Fibroblast of lung (primary cell): Measurements from ENCODE around the gene CHPF2. TPM values are rescaled to one million over a fixed set of nuclear protein-coding genes. Genes with fewer than 3 reads are reported as not detected.

ENCODE experiments used
- DNase-seq, 2 donors: peaks; one replicate each; pipeline versions ENCODE4 v3.0.0 to v3.0.0-alpha.2; 2010; ENCODE audit warnings: low read depth in 2 of 2
- H2AFZ ChIP-seq: 2 replicates; pipeline ENCODE4 v1.5.1; 2012; ENCODE audit warnings: low read length, control low read depth, inconsistent platforms
- H3K27ac ChIP-seq: 2 replicates; pipeline ENCODE4 v1.5.1; 2011; ENCODE audit warnings: low read length, control low read depth; ENCODE audit not compliant: insufficient read depth
- H3K27me3 ChIP-seq: 2 replicates; pipeline ENCODE4 v1.5.1; 2011; ENCODE audit warnings: mild to moderate bottlenecking, low read length; ENCODE audit not compliant: control insufficient read depth, insufficient read depth
- H3K36me3 ChIP-seq: 2 replicates; pipeline ENCODE4 v1.5.1; 2011; ENCODE audit warnings: low read length; ENCODE audit not compliant: control insufficient read depth, insufficient read depth
- H3K4me1 ChIP-seq: 2 replicates; pipeline ENCODE4 v1.5.1; 2011; ENCODE audit warnings: low read length; ENCODE audit not compliant: control insufficient read depth, insufficient read depth; ENCODE audit errors: extremely low read depth
- H3K4me2 ChIP-seq: 2 replicates; pipeline ENCODE4 v1.5.1; 2011; ENCODE audit warnings: low read length, control low read depth; ENCODE audit not compliant: insufficient read depth; ENCODE audit errors: extremely low read depth
- H3K4me3 ChIP-seq, 4 experiments: fragments of 200-600 bp in 1 of 4; sonication (generic) in 1 of 4; replicated peaks in 1 of 4; 2 replicates each; pipeline ENCODE4 v1.5.1; 2011 to 2016; ENCODE audit warnings: low read length in 4 of 4, low read depth in 3 of 4, mild to moderate bottlenecking in 3 of 4, control low read depth in 2 of 4, inconsistent platforms in 1 of 4, mixed read lengths in 1 of 4; ENCODE audit not compliant: insufficient read depth in 1 of 4; ENCODE audit errors: control extremely low read depth in 1 of 4
- H3K79me2 ChIP-seq: 2 replicates; pipeline ENCODE4 v1.5.1; 2012; ENCODE audit warnings: mild to moderate bottlenecking, low read length, inconsistent platforms; ENCODE audit not compliant: control insufficient read depth, insufficient read depth
- H3K9ac ChIP-seq: 2 replicates; pipeline ENCODE4 v1.5.1; 2011; ENCODE audit warnings: mild to moderate bottlenecking, low read length, control low read depth; ENCODE audit not compliant: insufficient read depth
- H3K9me3 ChIP-seq: 2 replicates; pipeline ENCODE4 v1.5.1; 2012; ENCODE audit warnings: low read depth, low read length; ENCODE audit not compliant: control insufficient read depth, insufficient read depth
- H4K20me1 ChIP-seq: 2 replicates; pipeline ENCODE4 v1.5.1; 2011; ENCODE audit warnings: low read length; ENCODE audit not compliant: control insufficient read depth, insufficient read depth; ENCODE audit errors: extremely low read depth
- CTCF ChIP-seq, 2 donors: IDR thresholded peaks in 1 of 2; conservative IDR thresholded peaks in 1 of 2; 1 replicate in 1 of 2; 2 replicates in 1 of 2; pipeline ENCODE4 v1.5.1; 2011 to 2012; ENCODE audit warnings: low read length in 2 of 2, control low read depth in 1 of 2, inconsistent platforms in 1 of 2, low read depth in 1 of 2, mild to moderate bottlenecking in 1 of 2
- EZH2 ChIP-seq: IDR thresholded peaks from 2 replicates; pipeline ENCODE4 v1.5.1; 2012; ENCODE audit warnings: low read length, control low read depth, mild to moderate bottlenecking; ENCODE audit errors: missing control alignments
- polyA plus RNA-seq, 2 donors: library from polyadenylated mRNA; depleted of rRNA in 1 of 2; stranded (reverse) in 1 of 2; unstranded in 1 of 2; fragments of >200 nt; gene quantifications; 2 replicates each; pipeline ENCODE4 v1.2.1, GENCODE V29; 2011 to 2012; ENCODE audit warnings: missing spikeins in 1 of 2
- total RNA-seq: library from RNA; depleted of rRNA; stranded (reverse); fragments of >200 nt; gene quantifications from 2 replicates; pipeline ENCODE4 v1.2.1, GENCODE V29; 2014

The CHPF2 gene
- total and polyA plus RNA-seq, 2 donors (not counting 1 experiment from before 2014, with no cell fraction given), result 42.5 to 46.7 TPM

- H3K79me2 ChIP-seq, result no peaks in the 10 kb centered on the region
- no peaks in the 10 kb centered on the region for H3K9me3 ChIP-seq
- no peaks in the 10 kb centered on the region for H3K4me1 ChIP-seq
- H3K27ac ChIP-seq, result no peak overlapping the region
- H3K4me2 ChIP-seq, result no peak overlapping the region
- H2AFZ ChIP-seq, result no peak overlapping the region
- no peak overlapping the region for H3K4me3 ChIP-seq
- peaks cover 33% of the 10 kb centered on the region for H3K27me3 ChIP-seq
- DNase-seq, result no peak
- TF ChIP-seq CTCF (conservative IDR thresholded peaks at IDR 0.05 in 1 of 2, IDR thresholded peaks at IDR 0.05 in 1 of 2; ENCODE audit: low read depth in 1 of 2, low read length in 2 of 2) (no peak), EZH2 (no peak)
- H3K36me3 ChIP-seq, result no peaks in the 10 kb centered on the region
- H4K20me1 ChIP-seq, result no peaks in the 10 kb centered on the region
- H3K9ac ChIP-seq, result no peak overlapping the region
These were observed 24.5 kb upstream of the CHPF2 start for GRCh38 chr7:151207804-151208203.

GRCh38 chr7:151208253-151208862 lies 23.9 kb upstream of the CHPF2 start:
- Histone ChIP-seq H3K27me3 (peaks cover 31% of the 10 kb centered on the region), H4K20me1 (no peaks in the 10 kb centered on the region), H3K79me2 (no peaks in the 10 kb centered on the region), H3K9me3 (no peaks in the 10 kb centered on the region), H3K4me1 (no peaks in the 10 kb centered on the region), H3K4me2 (no peak overlapping the region), H3K9ac (no peak overlapping the region), H3K4me3 (no peak overlapping the region), H2AFZ (no peak overlapping the region), H3K36me3 (no peaks in the 10 kb centered on the region), H3K27ac (no peak overlapping the region)
- DNase-seq, result no peak
- no peak for TF ChIP-seq CTCF (conservative IDR thresholded peaks at IDR 0.05 in 1 of 2, IDR thresholded peaks at IDR 0.05 in 1 of 2; ENCODE audit: low read depth in 1 of 2, low read length in 2 of 2)
- TF ChIP-seq EZH2, result no peak

- Histone ChIP-seq H3K4me1 (no peaks in the 10 kb centered on the region), H2AFZ (no peak overlapping the region), H3K9ac (no peak overlapping the region), H3K27me3 (peaks cover 28% of the 10 kb centered on the region), H3K79me2 (no peaks in the 10 kb centered on the region), H3K27ac (no peak overlapping the region), H3K4me2 (no peak overlapping the region), H3K9me3 (no peaks in the 10 kb centered on the region), H4K20me1 (no peaks in the 10 kb centered on the region), H3K4me3 (no peak overlapping the region), H3K36me3 (no peaks in the 10 kb centered on the region)
- TF ChIP-seq CTCF (conservative IDR thresholded peaks at IDR 0.05 in 1 of 2, IDR thresholded peaks at IDR 0.05 in 1 of 2; ENCODE audit: low read depth in 1 of 2, low read length in 2 of 2) (no peak), EZH2 (no peak)
- DNase-seq, result no peak
These were observed 22.7 kb upstream of the CHPF2 start for GRCh38 chr7:151209588-151209987.
